ENCODE data around the gene JDP2. TPM values are rescaled to one million over a fixed set of nuclear protein-coding genes. Genes with fewer than 3 reads are reported as not detected.
"Not testable (repeated sequence)": the region's sequence is repeated elsewhere in the genome, so short reads cannot be mapped to it uniquely, and the experiment has no call there.

Gene JDP2, protein sequence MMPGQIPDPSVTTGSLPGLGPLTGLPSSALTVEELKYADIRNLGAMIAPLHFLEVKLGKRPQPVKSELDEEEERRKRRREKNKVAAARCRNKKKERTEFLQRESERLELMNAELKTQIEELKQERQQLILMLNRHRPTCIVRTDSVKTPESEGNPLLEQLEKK
- total RNA-seq, result 44.4 and 61.9 TPM in 2 replicates
- 108 TPM for polyA plus RNA-seq (2012)

- peak; percentile 87 for DNase-seq (ENCODE audit: low read depth)
Measured at GRCh38 chr14:75427482-75428229, at the start of gene JDP2. TSS of gene JDP2 (plus strand) at chr14:75428022. CDS start at chr14:75437921, 9,899 bp downstream.

- no peak for DNase-seq (ENCODE audit: low read depth)
Measured at GRCh38 chr14:75379246-75379929, 48.4 kb upstream of the JDP2 start.

DNA sequence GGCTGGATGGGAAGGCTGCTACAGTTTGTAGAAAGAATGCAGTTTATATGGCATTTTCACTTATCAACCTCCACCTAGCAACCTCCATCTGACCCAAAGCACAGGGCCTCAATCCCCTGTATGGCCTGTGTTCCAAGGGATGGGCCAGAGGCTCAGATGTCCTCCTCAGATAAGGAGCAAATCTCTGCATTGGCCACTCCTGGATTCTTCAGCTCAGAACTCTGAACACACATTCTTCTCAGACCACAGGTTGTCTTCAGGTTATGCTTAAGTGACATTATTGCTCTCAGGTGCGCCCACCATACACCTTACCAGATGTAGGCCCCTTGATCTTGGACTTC is 47.9 kb upstream of the JDP2 start:
- DNase-seq (ENCODE audit: low read depth), result no peak

- peak; percentile 44 for DNase-seq (ENCODE audit: low read depth)
Measured at GRCh38 chr14:75380656-75381055, 47.2 kb upstream of the JDP2 start.

DNA sequence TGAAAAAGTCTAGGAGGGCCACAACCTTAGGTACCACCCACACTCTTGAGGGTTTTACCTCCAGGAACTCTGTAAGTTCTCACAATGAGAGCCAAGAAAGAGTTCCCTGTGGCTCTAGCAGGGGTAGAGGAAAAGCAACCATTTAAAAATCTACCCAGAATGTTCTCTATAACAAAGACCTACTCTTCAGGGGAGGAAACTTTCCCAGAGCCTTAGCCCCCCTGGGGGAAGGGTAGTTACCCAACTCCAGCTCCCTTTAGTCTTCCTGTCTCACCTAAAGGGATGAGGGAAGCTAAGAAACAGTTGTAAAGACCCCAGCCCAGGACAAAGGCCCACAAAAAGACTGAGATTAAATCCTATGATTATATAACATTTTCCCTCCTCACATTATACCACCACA is 46.2 kb upstream of the JDP2 start:
- DNase-seq (ENCODE audit: low read depth), result no peak

DNA sequence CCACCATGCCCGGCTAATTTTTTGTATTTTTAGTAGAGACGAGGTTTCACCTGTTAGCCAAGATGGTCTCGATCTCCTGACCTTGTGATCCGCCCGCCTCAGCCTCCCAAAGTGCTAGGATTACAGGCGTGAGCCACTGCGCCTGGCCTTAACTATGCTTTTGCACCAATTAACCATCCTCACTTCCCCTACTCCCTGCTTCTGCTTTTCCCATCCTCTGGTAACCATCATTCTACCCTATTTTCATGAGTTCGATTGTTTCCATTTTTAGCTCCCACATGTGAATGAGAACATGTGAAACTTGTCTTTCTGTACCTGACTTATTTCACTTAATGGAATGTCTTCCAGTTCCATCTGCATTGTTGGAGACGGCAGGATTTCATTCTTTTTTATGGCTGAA is 44.6 kb upstream of the JDP2 start:
- not testable (repeated sequence) for DNase-seq (ENCODE audit: low read depth)

- no peak for DNase-seq (ENCODE audit: low read depth)
Measured at GRCh38 chr14:75383721-75384120, 44.1 kb upstream of the JDP2 start.

DNA sequence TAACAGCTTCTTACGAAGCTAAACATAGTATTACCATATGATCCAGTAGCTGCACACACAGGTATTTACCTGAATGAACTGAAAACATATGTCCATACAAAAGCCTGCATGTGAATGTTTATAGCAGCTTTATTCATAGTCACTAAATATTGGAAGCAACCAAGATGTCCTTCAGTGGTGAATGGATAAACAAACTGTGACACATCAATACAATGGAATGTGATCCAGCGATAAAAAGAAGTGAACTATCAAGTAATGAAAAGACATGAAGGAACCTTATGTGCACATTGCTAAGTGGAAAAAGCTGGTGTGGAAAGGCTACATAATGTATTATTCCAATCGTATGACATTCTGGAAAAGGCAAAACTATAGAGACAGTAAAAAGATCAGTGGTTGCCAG is 38.1 kb upstream of the JDP2 start:
- no peak for DNase-seq (ENCODE audit: low read depth)

- no peak for DNase-seq (ENCODE audit: low read depth)
Measured at GRCh38 chr14:75390183-75390582, 37.6 kb upstream of the JDP2 start.

DNA sequence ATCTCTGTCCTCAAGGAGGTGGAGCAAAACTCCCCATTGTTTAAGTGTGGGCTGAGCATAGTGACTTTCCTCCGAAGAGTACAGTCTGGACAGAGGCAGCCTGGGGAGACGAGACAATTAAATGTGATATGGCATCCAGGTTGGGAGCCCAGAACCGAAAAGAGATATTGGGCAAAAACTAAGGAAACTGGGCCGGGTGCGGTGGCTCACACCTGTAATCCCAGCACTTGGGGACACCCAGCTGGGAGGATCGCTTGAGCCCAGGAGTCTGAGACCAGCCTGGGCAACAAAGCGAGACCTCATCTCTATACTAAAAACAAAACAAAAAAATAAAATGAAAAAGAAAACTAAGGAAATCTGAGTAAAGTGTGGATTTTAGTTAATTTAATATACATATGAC is 35.9 kb upstream of the JDP2 start:
- DNase-seq (ENCODE audit: low read depth), result no peak

DNA sequence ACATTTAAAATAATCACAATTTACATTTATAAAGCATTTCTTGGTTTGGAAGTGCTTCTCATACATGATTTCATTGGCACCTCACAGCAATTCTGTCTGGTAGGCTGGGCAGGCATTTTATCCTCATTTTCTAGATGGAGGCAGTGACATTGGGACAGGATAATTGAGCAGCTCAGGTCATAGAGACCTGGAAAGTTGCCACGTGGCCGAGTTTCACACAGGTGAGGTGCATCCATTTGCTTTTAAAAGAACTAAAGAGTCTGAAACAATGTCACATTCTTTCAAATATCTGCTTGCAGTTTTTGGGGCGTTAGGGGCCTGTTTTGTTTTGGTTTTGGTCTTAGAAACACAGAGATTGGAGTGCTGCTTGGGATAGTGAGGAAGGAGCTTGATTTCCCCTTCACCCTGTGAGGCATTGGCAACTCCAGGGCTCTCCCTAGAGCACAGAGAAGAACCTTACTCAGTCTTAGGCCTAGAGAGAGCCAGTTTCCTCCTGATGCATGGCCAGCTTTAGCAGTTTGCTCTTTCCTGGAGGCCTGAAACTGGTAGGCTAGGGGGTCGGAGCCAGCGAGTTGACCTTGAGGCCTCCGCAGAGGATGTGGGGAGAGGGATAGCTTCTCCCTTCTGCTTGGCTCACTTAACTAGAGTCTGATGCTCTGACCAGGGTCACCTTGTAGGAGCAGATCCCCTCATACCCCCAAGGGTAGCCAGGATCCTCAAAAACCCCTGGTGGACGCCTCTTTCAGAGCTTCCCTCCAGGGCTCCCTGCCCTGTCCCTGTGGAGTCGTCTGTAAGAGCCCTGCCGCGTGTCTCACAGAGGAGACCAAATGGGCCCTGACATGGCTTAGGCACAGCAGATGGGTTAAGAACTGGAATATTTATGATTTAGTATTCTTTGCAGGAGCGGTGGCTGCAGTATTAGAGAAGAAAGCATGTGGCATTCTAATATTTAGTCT is 34.9 kb upstream of the JDP2 start:
- DNase-seq (ENCODE audit: low read depth), result no peak

GRCh38 chr14:75393794-75394193 is 34.0 kb upstream of the JDP2 start:
- DNase-seq (ENCODE audit: low read depth), result no peak

- DNase-seq (ENCODE audit: low read depth), result no peak
Measured at GRCh38 chr14:75395862-75396261, 32.0 kb upstream of the JDP2 start.

DNA sequence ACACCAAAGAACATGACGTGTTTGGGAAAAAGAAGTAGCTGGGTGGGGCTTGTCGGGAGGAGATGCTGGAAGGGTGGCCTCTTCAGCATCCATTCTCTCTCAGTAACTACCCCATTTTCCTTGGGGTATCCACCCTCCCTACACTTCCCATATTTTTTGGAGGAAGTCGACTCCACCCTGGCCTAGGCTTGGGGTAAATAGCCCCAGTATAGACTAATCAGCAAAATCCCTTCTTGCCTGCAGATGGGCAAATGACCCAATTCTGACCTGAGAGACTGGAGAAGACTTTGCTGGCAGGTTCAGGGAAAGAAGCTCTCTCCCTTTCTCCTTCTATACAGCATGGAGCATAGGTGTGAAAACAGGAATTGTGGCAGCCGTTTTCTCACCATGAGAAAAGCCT is 28.5 kb upstream of the JDP2 start:
- no peak for DNase-seq (ENCODE audit: low read depth)

DNA sequence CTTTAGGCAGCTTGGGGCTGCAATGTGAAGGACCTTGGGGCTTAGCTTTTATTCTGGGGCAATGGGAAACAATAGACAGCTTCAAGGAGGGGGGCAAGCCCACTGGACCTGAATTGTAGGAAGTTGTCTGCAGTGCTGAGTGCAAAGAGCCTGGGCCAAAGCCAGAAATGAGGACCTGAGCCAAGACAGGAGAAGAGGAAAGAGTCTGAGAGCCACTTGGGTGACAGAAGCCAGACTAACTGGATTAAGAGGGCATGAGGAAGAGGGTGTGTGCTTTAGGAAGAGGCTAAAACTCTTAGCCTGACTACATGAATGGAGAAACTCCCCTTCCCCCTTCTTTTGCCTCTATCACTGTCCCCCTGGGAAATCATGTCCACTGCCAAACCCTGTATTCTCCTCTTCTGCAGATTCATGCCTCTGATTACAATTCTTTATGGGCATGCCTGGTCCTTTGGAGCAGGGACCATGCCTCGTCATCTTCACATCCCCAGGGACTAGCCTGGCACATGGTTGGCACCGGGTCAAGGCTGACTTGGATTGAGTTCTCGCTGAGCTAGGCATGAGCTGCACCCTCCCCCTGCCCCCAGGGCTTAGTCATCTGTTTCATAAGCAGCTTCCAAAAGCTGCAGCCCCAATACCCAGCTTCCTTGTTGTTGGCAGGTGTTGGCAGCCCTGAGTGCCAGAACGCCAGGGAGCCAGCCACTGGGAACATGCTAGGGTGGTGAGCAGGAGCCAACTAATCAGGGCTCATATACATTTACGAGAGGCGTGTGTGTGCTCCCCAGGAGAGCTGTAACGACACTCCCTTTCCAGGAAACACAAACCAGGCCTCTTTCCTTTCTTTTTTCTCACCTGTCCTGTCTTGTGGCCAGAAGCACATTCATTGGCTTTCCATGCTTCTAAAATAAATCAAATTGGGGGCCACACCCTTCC is 27.7 kb upstream of the JDP2 start:
- peak; percentile 95 for DNase-seq (ENCODE audit: low read depth)

DNA sequence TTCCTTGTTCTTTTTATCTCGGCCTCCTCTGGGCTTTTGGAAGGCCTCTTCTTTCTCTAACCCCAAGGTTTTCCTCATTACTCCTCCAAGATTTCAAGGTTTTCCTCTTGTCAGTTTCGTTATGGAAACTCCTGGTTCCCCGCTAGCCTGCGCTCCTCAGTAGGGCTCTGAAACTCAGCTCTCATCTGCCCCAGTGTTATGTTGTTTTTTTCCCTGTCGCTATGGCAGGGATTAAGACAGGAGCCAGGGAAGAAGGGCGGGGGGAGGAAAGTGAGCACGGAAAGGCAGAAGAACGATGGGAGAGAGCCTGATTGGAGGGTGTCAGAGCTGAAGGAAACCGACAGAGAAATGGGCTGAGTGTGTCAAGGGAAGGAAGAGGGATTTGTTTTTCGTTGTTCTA is 26.5 kb upstream of the JDP2 start:
- peak; percentile 71 for DNase-seq (ENCODE audit: low read depth)

GRCh38 chr14:75402867-75403413 is 24.9 kb upstream of the JDP2 start:
- DNase-seq (ENCODE audit: low read depth), result no peak

- no peak for DNase-seq (ENCODE audit: low read depth)
Measured at GRCh38 chr14:75404847-75405246, 23.0 kb upstream of the JDP2 start.

- DNase-seq (ENCODE audit: low read depth), result no peak
Measured at GRCh38 chr14:75406102-75406501, 21.7 kb upstream of the JDP2 start.

DNA sequence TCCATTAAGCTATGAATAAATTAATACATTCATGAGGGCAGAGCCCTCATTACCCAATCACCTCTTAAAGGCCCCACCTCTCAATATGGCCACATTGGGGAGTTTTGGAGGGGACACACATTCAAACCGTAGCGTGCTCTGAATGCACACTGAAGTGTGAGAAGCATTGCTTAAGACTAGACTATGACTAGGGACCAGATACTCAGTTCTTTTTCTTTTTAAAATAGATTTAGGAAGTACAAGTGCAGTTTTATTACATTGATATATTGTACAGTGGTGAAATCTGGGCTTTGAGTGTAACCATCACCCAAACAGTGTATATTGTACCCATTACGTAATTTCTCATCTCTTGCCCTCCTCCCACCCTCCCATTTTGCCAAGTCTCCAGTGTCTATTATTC is 21.0 kb upstream of the JDP2 start:
- no peak for DNase-seq (ENCODE audit: low read depth)

All from myocyte (in vitro differentiated cells).